Esophagus mucosa (tissue), 1 donor: ENCODE measurements around the gene PHACTR3. TPM values are rescaled to one million over a fixed set of nuclear protein-coding genes. Genes with fewer than 3 reads are reported as not detected.

ENCODE experiments used
- ATAC-seq: fragments of 200-7000 bp; cut with Tn5 transposase; one replicate; pipeline ENCODE4 v1.9.1; 2020
- total RNA-seq: library from RNA; stranded (reverse); gene quantifications from one replicate; pipeline ENCODE4 v1.2.4, GENCODE V29; 2023
- donor health status: DM: yes; HTN: yes; CAD: no.

PHACTR3 gene
- total RNA-seq, 1 donor from 2014 or later: not detected

DNA sequence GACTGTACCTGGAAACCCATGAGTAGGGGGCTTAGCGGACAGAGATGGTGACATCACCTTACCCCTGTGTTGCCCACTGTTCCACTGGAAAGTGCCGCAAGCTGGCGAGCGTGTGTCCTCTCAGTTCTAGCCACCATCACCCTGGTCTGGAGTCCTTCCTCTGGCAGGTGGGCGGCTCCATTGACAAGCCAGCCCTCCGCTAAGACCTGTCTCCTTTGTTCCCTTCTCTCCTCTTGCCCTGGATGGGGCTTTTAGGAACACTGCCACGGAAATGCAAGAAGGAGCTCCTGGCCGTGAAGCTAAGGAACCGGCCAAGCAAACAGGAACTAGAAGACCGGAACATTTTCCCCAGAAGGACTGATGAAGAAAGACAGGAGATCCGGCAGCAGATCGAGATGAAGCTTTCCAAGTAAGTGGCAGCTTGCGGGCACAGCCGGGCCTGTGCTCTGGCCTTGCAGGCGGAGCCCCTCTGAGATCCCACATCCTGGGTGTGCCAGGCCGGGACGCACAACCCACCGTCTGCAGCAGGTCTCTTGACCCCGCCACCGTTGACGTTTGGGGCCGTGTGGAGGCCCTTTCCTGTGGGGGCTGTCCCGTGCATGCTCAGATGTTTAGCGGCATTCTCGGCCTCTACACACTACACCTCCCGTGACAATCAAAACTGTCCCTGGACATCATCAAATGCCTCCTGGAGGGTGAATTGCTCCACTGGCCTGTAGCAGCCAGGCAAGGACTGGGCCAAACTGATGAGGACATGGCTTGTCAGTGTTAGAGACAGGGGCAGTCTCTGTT is 201.6 kb downstream of the PHACTR3 start:
- no peak for ATAC-seq

DNA sequence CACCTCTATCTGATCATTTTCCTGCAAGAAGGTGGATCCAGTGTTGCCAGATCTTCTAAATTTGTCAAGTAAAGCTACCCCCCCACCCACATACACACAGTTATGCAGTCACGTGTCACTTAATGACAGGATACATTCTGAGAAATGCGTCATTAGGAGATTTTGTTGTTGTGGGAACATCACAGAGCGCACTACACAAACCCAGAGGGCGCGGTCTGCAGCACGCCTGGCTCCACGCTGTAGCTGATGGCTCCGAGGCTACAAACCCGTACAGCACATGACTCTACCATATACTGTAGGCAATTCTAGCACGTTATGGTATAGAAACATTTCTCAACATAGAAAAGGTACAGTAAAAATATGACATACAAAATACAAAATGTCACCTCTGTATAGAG is 202.2 kb downstream of the PHACTR3 start:
- no peak for ATAC-seq

DNA sequence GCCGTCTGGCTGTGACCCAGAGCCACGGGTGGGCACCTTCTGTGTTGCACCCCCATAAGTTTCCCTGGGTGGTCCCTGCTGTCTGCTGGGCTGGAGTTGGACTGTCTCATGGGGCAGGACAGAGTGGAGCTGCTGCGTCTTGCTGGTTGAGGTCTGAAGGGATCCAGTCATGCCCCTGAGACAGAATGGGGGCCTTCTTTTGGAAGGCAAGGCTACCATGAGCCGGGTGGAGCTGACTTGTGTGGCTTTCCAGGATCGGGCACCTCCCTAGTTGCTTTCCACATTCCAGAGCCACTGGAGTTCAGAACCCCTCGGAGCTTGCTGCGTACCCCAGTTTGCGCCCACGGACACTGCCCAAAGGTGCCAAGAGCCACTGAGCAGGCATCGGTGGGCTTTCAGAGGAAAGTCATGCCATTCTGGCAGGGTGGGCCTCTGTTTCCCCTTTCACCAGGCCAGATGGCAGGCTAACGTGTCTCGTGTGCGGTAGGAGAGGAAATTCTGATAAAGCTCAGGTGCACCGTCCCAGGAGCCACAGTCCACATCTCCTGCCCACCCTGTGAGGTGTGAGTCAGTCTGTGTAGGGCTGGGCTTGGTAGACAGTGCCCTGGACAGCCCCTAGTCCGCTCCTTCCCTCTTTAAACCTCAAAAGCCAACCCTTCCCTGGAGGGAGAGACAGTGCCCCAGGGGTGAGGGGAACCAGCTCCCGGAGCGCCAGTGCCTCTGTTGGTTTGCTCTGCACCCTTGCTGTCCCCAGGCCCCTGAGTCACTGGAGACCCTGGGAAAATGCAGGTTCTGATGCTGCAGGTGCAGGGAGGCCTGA is 203.8 kb downstream of the PHACTR3 start:
- ATAC-seq: no peak

DNA sequence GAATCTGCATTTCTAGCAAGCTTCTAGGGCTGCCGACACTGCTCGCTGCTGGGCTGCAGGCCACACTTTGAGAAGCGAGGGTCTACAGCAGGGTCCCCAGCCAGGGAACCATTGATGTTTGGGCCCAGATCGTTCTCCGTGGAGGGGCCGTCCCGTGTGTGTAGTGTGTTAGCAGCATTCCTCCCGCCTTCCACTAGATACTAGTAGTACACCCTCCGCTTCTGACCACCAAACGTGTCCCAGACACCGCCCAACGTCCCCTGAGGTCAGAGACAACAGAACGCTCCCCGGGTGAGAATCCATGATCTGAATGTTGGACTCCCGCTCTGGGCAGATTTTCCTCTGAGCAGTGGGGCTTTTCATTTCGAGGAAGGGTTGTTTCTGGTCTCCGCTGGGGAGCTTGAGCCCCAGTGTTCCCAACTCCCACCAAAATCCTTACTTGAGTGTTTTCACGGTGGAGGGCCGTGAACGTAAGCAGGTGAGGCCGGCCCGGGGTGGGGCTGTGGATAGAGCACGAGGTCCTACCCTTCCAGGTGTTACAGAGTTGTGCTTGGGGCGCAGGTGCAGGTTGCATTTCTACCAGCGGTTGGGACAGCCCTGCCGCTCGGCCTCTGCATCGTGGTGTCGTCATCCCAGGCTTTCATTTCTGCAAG is 204.5 kb downstream of the PHACTR3 start:
- no peak for ATAC-seq

DNA sequence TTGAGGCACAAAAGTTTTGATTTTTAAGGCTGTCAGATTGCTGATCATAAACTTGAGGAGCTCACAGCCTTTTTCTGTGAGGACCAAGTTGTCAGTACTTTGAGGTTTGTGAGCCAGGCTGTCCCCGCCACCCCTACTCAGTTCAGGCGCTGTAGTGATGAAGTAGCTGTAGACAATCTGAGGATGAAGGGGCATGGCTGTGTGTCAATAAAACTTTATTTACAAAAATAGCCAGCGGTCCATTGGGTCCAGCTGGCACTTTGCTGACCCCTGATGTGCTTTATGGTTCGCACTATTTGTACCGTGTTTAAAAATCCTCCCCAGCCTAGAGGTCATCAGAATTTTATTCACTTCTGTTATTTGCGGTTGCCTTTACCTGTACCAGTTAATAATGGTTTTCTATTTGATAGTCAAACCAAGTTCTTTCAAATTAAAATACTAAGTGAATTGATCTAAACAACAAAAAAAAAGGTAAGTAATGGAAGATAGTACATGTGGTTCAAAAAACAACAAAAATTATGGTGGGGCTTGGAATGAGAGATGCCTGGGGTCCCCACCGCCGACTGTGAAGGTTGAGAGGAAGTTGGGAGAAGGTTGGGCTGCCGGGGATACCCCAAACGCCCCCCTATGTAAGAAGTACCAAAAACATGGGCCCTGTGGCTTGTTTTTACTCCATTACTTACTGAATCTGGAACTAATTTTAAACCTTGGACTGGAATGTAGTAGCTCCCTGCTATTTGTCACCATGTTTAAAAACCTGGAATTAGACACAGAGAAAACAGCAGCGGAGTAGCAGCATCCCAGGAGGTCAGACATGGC is 205.5 kb downstream of the PHACTR3 start:
- no peak for ATAC-seq

DNA sequence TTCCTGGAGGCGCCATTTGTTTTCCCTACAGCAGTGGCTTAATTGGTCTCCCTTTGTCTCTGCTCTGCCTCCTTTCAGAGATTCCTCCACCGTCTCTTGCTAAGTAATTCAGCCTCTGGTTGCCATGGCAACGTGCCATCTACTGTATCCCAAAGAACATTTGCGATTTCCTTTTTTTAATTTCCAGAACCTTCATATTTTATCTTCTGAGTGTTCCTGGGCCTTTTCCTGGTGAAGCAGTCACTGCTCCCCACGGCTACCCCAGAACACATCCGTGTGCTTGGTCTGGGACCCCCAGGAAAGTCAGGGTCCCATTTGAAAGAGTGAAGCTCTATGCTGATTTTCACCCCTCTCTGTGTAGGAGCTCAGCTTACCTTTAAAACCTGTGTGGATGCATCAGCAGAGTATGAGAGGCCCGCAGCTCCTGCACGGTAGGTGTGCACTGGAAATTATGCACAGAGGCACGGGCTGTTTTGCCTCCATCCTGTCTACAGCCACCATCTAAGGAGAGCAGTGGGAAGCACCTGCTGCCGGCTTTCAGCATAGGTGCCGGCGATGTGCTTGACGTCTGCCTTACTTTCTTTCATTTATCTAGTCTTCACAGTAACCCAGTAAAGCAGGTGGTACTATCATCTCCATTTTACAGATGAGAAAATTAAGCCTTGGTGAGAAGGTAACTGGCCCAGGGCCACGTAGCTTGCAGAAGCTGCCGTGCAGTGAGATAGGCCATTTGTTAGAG is 206.3 kb downstream of the PHACTR3 start:
- no peak for ATAC-seq

DNA sequence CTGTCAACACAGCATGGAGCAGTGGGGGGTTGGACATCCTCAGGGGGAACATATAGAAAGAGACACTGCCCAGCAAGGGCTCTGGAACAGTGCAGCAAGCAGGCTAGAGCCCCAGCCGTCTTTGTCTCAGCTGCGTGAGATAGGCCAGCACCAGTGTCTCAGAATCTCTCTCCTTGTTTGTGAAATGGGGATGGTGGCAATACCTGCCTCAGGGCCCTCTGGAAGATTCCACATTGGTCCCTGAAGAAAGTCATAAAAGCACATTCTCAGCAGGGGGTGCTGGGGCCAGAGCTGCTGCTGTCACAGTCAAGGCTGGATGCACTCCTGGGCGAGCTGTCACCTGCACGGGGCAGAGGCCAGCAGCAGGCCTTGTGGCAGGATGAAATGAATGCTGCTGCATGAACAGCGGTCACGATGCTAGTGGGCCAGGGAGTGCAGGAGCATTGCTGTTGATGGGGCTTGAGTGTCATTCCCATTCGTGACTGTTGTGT is 207.4 kb downstream of the PHACTR3 start:
- no peak for ATAC-seq

DNA sequence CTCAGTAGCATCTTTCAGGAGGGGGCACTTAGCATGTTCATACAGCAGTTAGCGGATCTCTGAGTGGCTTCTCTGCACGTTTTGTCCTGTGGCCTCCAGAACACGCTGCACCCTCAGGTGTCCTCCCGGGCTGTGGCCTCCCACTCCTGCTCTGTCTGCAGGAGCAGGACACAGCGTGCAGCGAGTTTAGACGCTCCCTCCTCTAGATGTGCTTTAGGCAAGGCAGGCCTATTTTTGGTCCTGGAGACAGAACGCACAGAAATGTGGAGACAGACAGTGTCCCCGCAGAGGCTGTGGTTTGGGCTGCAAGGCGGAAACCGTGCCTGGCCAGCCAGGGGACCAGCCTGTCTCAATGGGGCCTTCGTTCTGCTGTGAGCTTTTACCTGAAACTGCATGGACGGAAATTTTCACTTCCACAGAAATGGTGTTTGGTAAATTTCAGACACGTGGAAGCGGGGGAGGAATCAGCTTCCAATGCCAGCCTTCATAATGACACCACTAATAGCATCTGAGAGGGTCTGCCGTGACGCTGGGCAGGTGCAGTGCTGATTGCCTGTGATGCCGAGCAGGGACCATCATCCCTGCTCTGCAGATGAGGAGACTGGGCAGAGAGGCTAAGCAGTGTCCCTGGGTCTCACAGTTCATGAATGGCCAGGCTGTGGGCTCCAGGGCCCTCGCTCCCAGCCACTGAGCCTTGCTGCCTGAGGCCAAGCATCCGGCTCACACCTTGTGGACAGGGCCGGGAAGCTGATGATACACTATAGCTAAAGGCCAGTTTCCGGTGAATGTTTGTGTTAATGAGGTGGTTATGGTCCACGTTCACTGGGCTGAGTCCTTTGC is 208.2 kb downstream of the PHACTR3 start:
- no peak for ATAC-seq

DNA sequence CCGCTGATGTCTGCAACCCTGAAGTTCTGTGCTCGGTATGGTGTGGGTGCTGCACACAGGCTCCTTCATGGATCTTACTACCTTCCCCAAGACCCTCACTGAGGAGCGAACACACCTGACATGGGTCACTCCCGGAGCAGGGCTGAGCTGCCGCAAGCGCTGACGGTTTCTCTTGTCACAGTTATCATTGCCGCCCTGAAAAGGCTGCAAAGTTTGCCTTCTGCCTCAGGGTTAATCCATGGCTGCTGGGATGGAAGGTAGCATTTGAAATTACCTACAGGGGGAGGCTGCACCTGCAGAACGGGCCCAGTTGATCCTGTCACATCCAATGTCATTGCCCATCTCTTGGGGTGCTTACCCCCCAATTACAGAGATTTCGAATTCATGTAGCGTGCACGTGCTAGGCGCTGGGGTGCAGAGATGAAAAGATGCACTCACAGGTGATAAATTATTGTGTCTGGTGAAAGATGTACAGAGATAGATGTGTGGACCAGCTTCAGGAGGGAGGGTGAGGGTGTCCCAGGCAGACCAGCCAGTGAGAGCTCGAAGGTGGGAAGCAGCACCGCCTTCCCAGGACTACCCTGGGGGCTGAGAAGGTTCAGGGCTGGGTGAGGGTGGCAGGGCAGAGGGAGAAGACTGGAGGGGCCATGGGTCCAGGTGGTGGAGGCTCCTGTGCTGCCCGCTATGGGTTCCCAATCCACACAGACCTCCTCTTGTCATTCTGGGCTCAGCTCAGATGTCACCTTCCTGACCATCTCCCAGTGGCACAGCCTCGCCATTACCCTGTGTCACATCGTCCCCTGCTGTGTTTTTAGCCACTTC is 209.0 kb downstream of the PHACTR3 start:
- ATAC-seq: no peak

DNA sequence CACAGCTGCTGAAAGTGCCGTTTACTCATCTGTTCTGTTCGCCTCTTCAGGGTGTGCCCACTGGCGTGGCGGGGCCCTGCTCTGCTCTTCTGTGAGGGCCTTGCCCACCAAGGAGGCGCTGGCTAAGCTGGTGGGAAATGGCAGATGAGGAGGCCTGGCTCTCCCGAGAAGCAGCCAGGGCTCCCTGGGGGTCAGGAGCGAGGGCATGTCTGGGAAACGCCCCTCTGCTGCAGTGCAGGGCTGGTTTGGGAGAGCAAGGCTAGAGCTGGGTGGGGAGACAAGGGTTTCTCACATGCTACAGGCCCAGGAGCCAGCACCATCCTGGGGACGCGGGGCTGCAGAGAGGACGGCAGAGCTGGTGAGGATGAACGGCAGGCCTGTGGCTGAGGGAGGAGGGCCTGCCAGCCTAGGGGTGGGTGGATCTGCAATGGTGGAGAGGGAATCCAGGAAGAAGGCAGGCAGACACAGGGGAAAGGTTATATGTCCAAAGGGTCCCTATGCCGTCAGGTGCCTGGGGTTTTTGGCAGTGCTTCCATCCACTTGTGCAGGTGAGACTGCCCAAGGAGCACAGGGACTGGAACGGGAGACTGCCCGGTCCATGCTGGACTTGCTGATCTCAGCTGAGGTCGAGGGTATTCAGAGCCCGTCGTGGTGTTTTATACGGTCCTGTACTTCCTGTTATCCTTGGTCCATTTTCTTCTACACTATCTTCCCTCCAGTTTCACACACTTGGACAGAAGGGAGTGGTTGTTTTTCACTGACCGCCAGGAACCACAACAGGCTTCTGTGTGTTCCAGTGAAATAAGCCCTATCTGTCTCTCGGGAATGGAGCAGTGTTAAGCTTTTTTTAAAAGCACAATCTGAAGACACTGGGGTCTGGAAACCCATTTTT is 209.9 kb downstream of the PHACTR3 start:
- ATAC-seq: no peak

DNA sequence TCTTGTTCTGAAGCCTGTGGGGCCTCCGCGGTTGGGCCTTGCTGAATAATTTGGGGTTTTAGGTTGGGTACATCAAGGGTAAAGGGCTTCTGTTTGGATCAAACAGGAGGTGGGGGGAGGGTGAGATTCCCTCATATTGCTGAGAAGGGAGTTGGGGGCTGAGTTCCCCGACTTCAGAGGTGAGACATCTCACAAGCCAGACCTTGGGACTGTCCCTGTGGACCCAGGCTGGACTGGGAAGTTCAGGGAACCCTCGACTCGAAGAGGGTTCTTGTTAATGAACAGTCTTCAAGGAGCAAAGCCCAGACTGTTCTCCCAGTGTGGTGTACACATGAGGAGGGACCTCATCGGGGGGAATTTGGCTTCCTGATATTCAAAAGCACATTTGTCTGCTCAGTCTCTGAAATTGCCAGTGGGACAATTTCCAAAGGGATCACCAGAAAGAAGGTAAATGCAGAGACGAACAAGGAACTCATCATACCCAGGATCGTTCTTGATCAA is 210.6 kb downstream of the PHACTR3 start:
- ATAC-seq: no peak

DNA sequence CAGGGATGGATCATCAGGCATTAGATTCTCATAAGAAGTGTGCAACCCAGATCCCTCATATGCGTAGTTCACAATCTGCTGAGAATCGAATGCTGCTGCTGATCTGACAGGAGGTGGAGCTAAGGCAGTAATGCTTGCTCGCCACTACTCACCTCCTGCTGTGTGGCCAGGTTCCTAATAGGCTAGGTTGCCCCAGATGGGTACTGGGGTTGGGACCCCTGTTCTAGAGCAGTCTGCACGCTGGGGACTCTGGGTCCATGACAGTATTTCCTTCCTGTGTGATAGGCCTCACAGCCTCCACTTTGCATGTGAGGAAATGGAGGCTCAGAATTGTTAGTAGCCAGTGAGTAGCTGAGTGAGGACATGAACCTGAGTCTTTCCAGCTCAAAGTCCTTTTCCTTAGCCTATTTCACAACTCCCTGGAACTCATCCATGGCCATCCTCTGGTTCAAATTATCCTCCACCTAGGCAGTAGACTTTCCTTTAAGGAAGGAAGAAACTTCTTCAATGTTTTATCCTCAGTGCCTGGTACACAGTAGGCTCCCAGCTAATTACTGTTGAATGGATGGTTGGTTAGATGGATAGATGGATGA is 211.9 kb downstream of the PHACTR3 start:
- ATAC-seq: no peak

DNA sequence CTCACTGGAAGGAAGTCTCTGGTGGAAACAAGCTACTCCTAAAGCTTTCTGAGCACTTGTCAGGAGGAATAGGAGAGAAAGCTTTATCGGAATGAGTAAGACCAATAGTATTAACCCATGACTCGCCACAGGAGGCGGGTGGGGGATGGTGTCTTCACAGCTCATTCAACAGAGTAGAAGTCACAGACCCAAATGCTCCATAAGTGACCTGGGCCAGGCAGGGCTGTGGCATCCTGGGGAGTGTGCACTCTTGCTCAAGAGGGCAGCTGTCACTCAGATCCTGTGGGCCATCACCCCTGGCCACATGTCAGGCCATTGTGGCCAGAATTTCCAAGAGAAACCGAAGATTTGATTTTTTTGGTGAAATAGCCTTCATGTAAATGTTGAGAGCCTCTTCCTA is 213.1 kb downstream of the PHACTR3 start:
- ATAC-seq: no peak

DNA sequence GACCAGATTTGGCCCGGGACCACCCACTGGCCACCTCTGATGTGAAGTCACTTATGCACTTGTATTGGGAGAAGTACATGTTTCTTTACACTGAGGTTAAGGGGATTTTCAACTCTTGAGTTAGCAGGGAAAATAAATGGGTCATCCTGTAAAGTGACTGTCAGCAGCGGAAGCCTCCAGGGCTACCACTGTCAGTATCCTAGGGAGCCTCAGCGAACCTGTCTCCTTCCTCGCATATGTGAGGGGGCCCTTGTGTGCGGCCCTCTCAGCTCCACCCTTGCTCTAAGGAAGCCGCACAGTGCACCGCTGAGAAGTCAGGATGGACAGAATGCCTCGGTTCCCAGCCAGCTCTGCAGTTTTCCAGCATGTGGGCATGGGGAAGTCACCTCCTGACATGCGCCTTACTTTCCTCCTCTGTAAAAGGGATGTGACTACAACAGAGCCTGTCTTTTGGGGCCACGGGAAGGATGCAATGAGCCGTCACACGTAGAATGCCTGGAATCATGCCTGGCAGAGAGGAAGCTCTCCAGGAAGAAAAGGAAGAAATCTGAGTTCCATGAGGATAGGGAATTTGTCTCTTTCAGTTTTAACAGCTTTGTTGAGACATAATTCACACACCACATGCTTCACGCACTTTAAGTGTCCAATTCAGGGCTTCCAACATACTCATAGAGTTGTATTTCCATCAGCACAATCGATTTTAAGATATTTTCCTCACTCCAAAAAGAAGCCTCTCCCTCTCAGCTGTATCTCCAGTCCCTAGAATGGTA is 213.7 kb downstream of the PHACTR3 start:
- no peak for ATAC-seq

DNA sequence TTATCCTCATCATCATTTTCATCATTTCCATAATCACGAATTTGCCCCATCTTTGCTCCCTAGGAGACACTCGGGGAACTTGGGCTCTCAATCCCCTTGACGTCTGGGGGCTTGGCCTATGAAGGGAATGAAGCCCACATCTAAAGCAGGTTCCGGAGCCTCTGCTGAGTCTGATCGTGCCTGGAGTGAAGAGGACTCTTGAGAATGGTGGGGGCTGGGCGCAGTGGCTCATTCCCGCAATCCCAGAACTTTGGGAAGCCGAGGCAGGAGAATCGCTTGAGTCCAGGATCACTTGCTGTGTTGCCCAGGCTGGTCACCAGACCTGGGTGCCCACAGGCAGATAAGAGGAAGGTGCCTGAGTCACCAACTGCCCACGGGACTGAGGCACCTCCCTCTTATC is 214.6 kb downstream of the PHACTR3 start:
- ATAC-seq: no peak

DNA sequence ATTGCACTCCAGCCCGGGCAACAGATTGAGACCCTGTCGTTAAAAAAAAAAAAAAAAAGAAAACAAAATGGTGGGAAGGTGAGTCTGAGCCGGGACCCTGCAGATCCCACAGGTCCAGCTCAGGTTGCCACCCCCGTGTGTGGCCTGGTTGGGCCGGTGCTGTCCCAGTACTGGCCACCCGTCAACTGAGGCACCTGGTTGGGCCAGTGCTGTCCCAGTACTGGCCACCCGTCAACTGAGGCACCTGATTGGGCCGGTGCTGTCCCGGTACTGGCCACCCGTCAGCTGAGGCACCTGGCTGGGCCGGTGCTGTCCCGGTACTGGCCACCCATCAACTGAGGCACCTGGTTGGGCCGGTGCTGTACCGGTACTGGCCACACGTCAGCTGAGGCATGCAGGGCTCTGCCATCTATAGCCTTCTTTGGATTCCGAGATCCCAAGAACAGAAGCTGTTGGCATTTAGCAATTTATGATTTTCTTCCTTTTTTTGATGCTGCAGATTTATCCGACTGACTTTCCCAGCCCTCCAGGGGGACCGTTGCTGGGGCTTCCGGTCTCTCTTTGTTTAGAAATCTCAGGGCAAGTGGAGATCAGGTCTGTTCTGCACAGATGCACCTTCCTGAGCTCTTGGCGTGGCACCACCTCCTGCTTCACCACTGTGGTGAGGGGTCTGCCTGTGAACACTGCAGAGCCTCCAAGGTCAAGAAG is 215.3 kb downstream of the PHACTR3 start:
- ATAC-seq: no peak
